Right forelimb (tissue), 1 donor: ENCODE data around the gene ARHGAP30.
A peak's percentile ranks its signal among the peaks of the same experiment; 100 is the strongest.

Experiments used
- DNase-seq: peaks from one replicate; pipeline ENCODE4 v3.0.0-alpha.2; 2018

Gene ARHGAP30

DNA sequence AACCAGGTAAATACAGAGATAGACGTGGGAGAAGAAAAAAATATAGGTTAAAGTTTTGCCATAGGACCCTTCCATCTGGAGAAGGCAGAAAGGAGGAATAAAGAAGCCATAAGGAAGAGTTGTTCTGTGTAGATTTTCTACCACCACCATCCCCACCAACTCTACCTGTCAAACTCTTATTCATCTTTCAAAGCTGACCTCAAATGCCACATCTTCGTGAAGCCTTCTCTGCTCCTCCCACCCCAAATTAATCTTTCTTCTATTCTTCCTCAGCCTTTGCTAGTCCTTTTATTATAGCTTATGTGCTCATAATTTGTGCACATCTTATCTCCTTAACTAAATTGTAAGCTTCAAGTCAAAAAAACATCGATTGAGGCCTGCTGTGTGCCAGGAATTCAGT lies 20.9 kb upstream of the ARHGAP30 start:
- DNase-seq, result no peak

GRCh38 chr1:161089938-161090337 lies 20.2 kb upstream of the ARHGAP30 start:
- DNase-seq, result no peak

DNA sequence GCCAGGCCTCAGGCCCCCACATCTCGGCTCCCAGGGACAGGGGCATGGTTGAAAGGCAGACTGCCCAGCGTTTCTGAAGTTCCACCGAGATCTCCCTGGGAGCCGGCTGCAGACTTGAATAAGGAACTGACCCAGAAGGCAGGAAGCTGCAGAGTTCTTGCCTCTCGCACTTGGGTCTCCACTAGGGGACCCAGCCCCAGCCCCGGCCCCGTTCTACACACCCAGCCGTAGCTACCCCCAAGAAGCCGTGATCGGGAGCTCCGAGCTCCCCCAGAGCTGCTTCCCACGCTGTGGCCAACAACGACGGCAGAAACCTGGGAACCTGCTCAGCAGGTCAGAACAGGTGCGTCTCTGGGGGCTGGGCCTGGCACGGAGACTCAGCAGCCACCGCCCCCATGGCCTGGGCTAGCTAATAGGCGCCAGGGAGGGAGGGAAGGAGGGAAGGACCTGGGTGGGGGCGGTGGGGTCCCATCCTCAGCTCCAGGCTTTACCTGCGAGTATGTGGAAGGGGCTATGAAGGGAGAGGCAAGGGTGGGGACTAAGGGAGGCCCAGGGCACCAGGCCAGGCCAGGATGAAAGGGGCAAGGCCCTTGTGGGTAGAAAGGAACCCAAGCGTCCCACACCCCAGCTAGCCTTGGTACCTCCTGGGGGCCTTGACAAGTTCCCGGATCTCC lies 19.7 kb upstream of the ARHGAP30 start, which contains the start of gene NECTIN4:
TSS of gene NECTIN4 (minus strand) at position 308 of the 674 bp plus-strand sequence. CDS start at position 46, 262 bp downstream.
- DNase-seq, result no peak

- no peak for DNase-seq
Observed at GRCh38 chr1:161088587-161089110, 19.0 kb upstream of the ARHGAP30 start.

DNA sequence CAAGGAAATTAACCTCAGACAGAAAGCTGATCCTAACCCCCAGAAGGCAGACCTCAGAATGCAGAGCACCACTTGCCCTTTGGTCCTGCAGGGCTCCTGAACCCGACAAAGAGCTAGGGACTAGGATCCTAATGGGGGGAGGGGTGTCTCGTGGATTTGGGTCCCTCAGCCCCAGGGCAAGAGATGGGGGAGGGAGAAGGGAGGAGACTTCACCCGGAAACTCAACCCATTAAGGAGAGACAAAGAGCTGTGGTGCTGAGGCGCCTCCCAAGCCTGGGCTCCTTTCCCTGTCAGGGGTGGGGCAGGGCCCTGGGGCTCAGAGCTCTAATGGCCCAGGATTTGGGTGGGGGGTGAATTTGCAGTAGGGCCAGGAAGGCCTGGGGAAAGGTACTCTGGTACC lies 16.8 kb upstream of the ARHGAP30 start:
- DNase-seq, result no peak

- no peak for DNase-seq
Observed at GRCh38 chr1:161085165-161085564, 15.5 kb upstream of the ARHGAP30 start.

DNA sequence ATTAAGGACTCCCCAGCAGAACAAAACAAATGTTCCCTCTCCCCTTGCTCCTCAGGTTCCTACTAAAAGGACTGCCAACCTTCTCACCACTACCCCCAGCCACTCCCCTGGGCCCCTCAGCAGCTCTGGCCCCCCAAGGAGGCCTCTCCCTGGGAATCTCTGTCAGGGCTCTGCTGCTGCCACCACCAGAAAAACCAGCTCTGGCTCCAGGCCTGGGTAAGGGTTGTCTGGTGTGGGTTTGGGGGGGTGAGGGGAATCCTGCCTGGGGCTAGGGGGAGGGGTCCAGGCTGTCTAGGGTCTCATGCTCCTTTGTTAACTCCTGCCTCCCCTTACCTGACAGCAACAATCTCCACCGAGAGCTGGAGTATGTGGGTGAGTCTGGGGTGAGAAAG lies 14.9 kb upstream of the ARHGAP30 start:
- no peak for DNase-seq

DNA sequence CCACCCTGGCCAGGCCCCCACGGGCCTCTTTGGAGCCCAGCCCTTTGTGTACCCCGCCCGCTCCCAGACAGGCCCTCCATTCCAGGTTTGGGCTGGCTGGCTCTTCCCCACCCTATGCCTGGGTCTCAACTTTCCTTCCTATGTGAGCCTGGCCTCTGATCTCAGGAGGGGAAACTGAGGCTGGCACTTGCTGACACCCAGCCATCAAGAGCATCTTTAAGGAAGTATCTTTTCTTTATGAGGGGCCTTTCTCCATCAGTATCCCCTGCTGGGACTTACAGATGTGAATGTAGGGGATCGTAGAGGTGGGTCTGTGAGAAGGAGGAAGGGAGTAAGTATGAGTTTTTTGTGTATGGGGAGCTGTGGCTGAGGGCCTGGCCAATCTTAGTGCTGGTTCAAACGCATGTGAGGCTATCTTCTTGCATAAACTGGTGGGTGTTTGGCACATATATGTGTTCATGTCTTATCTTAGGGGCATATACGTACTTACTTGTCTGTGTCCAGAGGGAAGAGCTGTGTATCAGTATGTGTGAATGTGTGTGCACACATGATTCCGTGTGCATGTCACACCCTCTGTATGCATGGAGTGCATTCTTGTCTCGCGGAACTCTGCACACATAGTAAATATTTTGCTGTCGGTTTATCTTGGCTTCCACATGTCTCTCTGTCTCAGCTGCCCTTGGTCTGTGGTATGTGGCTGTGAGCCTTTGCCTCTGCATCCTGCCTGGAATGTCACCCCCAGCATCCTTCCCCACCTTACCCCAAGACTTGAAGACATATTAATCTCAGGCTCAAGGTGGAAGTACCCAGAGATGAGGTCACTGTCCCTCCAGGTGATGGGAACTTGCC lies 14.3 kb upstream of the ARHGAP30 start:
- no peak for DNase-seq

- DNase-seq, result no peak
Observed at GRCh38 chr1:161082996-161083747, 13.5 kb upstream of the ARHGAP30 start.

- no peak for DNase-seq
Observed at GRCh38 chr1:161082483-161082882, 12.8 kb upstream of the ARHGAP30 start.

DNA sequence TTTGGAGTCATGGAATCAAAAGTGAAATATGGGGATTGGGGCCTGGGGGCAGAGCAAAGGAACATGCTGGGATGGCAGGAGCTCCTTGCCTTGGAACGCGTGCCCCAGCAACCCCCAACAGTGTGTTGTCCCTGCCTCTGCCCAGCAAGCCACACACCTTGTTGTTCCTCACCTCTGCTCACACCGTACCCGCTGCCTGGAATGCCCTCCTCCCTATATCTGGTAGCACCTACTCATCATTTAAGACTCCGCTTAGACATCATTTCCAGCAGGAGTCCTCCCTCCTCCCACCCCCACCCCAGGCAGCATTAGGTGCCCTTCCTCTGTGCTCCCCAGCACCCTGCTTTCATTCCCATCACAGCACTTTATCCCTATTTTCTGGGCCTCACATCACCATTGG lies 11.8 kb upstream of the ARHGAP30 start:
- no peak for DNase-seq

- no peak for DNase-seq
Observed at GRCh38 chr1:161080441-161081405, 11.0 kb upstream of the ARHGAP30 start.

- no peak for DNase-seq
Observed at GRCh38 chr1:161079436-161080110, 9.9 kb upstream of the ARHGAP30 start.

- DNase-seq, result no peak
Observed at GRCh38 chr1:161077426-161077825, 7.7 kb upstream of the ARHGAP30 start.

GRCh38 chr1:161076410-161076809 lies 6.7 kb upstream of the ARHGAP30 start:
- DNase-seq, result peak; percentile 20

DNA sequence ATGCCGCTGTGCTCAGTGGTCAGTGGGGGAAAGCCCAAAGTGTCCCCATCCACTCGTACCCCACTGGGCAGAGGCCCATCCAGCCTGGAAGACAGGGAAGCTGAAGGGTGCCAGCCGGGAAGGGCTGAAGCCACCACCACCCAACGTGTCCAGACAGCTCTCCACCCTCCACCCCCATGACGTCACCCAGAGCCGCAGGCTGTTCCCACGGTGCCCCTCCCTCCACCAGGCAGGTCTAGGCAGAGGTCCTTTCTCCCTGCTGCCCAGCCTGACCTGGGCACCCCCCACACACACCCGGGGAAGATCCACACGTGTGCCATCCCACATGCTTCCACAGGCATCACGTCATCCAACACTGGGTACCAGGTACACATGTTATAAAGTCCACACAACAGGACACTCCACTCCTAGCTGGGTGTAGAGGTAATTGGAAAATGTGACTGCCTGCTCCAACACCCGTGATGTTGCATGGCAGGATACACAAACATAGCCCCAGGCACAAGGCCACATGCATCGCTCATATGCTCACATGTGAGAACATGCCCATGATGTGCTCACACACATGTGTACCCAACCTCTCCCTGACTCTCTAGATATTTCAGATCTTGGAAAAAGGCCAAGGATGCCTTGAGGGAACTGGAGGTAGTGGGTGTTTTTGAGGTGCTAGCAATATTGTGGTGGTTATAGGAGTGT lies 5.1 kb upstream of the ARHGAP30 start:
- DNase-seq, result no peak

GRCh38 chr1:161073474-161074121 lies 3.9 kb upstream of the ARHGAP30 start:
- no peak for DNase-seq

- no peak for DNase-seq
Observed at GRCh38 chr1:161072751-161073449, 3.2 kb upstream of the ARHGAP30 start.

DNA sequence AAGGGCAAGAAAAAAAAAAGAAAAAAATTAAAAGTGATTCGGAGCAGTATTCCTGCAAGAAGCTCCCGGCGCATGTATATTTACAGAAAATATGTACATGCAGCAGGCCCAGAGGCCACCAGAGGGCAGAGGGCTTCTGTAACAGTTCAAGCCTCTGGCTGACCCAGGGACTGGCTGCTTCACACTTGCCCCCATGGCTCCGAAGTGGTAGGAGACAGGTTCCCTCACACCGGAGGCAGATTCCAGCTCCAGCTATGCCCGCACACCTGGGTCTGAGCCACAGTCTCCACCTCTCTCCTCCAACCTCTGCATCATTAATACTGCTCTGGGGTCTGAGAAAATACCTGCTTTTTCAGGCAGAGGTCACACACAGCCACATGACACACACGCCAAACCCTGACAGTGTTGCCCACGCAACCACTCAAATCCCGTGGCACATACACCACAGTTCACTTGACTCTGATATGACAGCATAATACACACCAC lies 2.2 kb upstream of the ARHGAP30 start:
- DNase-seq, result no peak
